DOHH2 (cell line): ENCODE data around the gene DENND1B.

Experiments used
- EZH2phosphoT487 ChIP-seq: fragments of 200-600 bp; sonication (generic); IDR thresholded peaks from 2 replicates; pipeline ENCODE4 v1.6.1; 2017; ENCODE audit warnings: borderline replicate concordance, mild to moderate bottlenecking, antibody characterized with exemption, low read length, moderate library complexity, mixed read lengths
- TF ChIP-seq, protein P1 (sequence below): fragments of 200-600 bp; sonication (generic); IDR thresholded peaks from one replicate; pipeline ENCODE4 v1.5.1; 2014; ENCODE audit warnings: antibody characterized with exemption, mild to moderate bottlenecking, low read depth, low read length; ENCODE audit not compliant: poor library complexity, severe bottlenecking

DNA sequence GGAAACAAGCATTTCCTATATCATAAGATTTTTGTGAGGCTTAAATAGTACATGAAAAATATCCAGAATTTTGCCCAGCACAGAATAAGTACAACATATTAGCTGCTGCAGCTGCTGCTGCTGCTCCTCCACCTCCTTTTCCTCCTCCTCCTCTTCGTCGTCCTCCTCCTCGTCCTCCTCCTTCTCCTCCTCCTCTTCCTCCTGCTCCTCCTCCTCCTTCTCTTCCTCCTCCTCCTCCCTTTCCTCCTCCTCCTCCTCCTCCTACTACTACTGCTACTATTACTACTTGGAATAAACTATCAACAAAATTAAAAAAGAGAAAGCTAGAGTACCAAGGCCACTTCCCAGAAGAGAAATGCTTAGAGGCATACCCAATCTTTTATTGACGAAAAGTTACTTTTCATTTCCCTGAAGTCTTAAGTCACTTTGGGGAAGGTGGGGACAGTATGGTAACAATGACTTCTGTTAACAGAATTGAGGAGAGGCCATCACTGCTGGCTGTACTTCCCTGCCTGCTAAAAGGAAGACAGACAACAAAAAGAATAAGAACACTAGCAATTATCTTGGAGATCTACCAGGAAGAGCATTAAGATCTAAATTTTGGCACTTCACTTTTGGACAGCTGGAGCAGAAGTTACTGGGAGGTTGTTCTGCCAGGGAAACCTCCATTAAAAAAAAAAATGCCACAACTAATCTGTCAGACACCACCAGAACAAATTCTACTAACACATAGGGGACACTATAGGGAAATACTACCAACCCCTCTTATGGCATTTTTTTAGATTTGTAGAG is 7.1 kb downstream of the DENND1B start:
- TF ChIP-seq, protein P1, sequence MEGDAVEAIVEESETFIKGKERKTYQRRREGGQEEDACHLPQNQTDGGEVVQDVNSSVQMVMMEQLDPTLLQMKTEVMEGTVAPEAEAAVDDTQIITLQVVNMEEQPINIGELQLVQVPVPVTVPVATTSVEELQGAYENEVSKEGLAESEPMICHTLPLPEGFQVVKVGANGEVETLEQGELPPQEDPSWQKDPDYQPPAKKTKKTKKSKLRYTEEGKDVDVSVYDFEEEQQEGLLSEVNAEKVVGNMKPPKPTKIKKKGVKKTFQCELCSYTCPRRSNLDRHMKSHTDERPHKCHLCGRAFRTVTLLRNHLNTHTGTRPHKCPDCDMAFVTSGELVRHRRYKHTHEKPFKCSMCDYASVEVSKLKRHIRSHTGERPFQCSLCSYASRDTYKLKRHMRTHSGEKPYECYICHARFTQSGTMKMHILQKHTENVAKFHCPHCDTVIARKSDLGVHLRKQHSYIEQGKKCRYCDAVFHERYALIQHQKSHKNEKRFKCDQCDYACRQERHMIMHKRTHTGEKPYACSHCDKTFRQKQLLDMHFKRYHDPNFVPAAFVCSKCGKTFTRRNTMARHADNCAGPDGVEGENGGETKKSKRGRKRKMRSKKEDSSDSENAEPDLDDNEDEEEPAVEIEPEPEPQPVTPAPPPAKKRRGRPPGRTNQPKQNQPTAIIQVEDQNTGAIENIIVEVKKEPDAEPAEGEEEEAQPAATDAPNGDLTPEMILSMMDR, result no peak
- TF ChIP-seq EZH2phosphoT487, result no peak
